T-helper 1 cell treated with Interleukin-12 subunit alpha and Interleukin-12 subunit beta and Interleukin-4 antibody, amounts not matched to agents 30 μg/mL and 1 μg/mL, for 36 hours (primary cell): ENCODE measurements around the gene ARHGEF17.
A peak's percentile ranks its signal among the peaks of the same experiment; 100 is the strongest.

ENCODE experiments used
- H3K27ac Mint-ChIP-seq: one replicate; pipeline ENCODE4 v1.8.0; 2021; ENCODE audit warnings: mild to moderate bottlenecking, mixed read lengths
- H3K27me3 Mint-ChIP-seq: one replicate; pipeline ENCODE4 v1.8.0; 2021; ENCODE audit warnings: low read depth, mixed read lengths
- H3K36me3 Mint-ChIP-seq: one replicate; pipeline ENCODE4 v1.8.0; 2021; ENCODE audit warnings: low read depth, mixed read lengths
- H3K4me1 Mint-ChIP-seq: one replicate; pipeline ENCODE4 v1.8.0; 2021; ENCODE audit warnings: low read depth, mixed read lengths
- H3K4me3 Mint-ChIP-seq: one replicate; pipeline ENCODE4 v1.8.0; 2021; ENCODE audit warnings: mild to moderate bottlenecking, moderate library complexity, mixed read lengths
- H3K9me3 Mint-ChIP-seq: one replicate; pipeline ENCODE4 v1.8.0; 2021; ENCODE audit warnings: mixed read lengths

The ARHGEF17 gene

GRCh38 chr11:73375830-73376159 lies 67.7 kb downstream of the ARHGEF17 start:
- H3K9me3 Mint-ChIP-seq = no peaks in the 10 kb centered on the region
- H3K27me3 Mint-ChIP-seq = no peaks in the 10 kb centered on the region
- peaks cover 6% of the 10 kb centered on the region for H3K36me3 Mint-ChIP-seq
- H3K4me3 Mint-ChIP-seq = peak overlapping the region; percentile 63
- H3K4me1 Mint-ChIP-seq = peaks cover 28% of the 10 kb centered on the region
- H3K27ac Mint-ChIP-seq = peak overlapping the region; percentile 81

- peak within 1 kb of the TSS; percentile 97 for H3K4me3 Mint-ChIP-seq
- H3K4me1 Mint-ChIP-seq = peaks cover 32% of the 10 kb centered on the region
- no peaks in the 10 kb centered on the region for H3K9me3 Mint-ChIP-seq
- peak within 1 kb of the TSS; percentile 99 for H3K27ac Mint-ChIP-seq
- H3K36me3 Mint-ChIP-seq = peaks cover 6% of the 10 kb centered on the region
- no peaks in the 10 kb centered on the region for H3K27me3 Mint-ChIP-seq
Measured at GRCh38 chr11:73376160-73376802, 68.2 kb downstream of the ARHGEF17 start, which contains the start of gene RELT. Gene RELT, plus strand, starts transcription at chr11:73376399. Its CDS starts 12,738 bp downstream, at chr11:73389137.

DNA sequence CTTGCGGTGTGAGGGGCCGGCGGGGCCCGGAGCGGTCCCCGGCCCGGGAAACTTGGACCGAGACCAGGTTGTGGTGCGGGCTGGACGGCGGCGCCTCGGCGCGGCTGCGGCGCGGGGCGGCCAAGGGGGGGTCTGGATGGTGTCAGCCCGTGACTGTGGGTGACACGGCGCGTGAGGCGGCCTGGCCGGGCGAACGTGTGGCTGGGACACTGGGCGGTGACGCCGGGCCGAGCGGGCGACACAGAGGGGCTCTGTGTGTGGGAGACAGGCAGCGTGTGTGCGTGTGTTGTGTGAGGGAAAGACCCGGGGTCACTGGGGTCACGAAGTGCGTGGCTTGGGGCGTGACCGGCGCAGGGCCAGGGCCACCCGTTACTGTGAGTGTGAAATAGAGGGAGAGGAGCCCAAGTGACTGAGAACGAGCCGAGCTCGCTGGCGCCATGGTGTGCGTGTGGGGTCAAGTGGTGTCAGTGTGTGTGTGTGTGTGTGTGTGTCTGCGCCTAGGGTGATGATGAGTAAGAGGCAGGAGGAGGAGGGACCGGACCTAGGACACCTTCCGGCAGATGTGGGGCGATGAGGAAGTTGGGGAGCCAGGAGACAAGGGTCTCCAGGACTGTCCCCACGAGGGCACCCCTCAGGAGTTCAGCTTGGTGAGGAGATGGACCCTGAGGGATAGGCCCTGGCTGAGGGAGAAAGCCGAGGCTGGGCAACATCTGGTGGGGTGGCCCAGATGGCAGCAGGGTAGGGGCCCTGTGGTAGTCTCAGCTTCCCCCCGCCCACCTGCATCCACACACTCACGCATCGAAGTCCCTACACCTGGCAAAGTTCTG lies 68.9 kb downstream of the ARHGEF17 start:
- H3K27me3 Mint-ChIP-seq = no peaks in the 10 kb centered on the region
- H3K9me3 Mint-ChIP-seq = no peaks in the 10 kb centered on the region
- peak overlapping the region; percentile 99 for H3K27ac Mint-ChIP-seq
- H3K4me1 Mint-ChIP-seq = peaks cover 32% of the 10 kb centered on the region
- peak overlapping the region; percentile 97 for H3K4me3 Mint-ChIP-seq
- H3K36me3 Mint-ChIP-seq = peaks cover 6% of the 10 kb centered on the region

- Mint-ChIP-seq H3K27me3 (no peaks in the 10 kb centered on the region), H3K36me3 (peaks cover 6% of the 10 kb centered on the region), H3K27ac (peak overlapping the region; percentile 63), H3K4me1 (peaks cover 51% of the 10 kb centered on the region), H3K9me3 (no peaks in the 10 kb centered on the region), H3K4me3 (no peak overlapping the region)
Measured at GRCh38 chr11:73379189-73379880, 71.3 kb downstream of the ARHGEF17 start.

DNA sequence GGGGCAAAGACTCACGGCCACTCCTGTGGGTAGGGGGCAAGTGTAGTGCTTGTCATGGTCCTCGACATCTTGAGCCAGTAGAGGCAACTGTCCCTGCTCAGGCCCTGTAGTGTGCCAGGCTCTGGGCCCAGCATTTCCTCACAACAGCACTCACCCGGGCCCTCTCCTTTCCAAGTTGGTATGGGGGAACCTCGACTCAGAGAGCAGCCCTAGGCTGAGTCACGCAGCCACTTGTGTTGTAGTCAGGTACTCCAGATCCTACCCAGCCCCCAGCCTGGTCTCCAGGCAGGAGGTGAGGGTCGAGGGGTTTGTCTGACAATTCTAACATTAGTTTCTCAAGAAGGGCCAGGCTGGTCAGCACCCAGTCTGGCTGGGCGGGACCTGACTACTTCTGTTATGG lies 72.3 kb downstream of the ARHGEF17 start:
- H3K27ac Mint-ChIP-seq = no peak overlapping the region

GRCh38 chr11:73380897-73381410 lies 72.9 kb downstream of the ARHGEF17 start:
- Mint-ChIP-seq H3K27me3 (no peaks in the 10 kb centered on the region), H3K36me3 (peaks cover 6% of the 10 kb centered on the region), H3K4me3 (no peak overlapping the region), H3K27ac (no peak overlapping the region), H3K9me3 (no peaks in the 10 kb centered on the region), H3K4me1 (peaks cover 59% of the 10 kb centered on the region)

More for the DNA sequence above, 72.3 kb downstream of the ARHGEF17 start:
- Mint-ChIP-seq H3K36me3 (peaks cover 6% of the 10 kb centered on the region), H3K4me3 (no peak overlapping the region), H3K27me3 (no peaks in the 10 kb centered on the region), H3K4me1 (peaks cover 59% of the 10 kb centered on the region), H3K9me3 (no peaks in the 10 kb centered on the region)

DNA sequence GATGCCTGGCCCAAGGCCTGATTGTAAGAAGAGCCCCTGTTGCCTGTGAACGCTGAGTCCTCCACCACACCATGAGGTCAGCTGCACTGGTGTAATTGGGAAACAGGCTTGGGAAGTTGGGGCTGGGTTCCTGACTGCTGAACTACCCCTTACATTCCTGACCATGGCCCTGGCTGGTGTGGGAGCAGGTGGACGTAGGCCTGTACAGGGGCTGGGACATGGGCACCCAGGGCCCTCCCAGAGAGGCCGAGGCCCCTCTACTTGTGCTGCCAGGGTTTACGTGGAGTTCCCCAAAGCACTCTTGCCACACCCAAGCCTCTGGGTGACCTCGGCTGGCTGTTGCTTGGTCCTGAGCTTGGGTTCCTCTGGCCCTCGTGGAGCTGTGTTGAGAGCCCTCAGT lies 73.5 kb downstream of the ARHGEF17 start:
- Mint-ChIP-seq H3K4me1 (peaks cover 64% of the 10 kb centered on the region), H3K36me3 (peaks cover 6% of the 10 kb centered on the region), H3K9me3 (no peaks in the 10 kb centered on the region), H3K27me3 (no peaks in the 10 kb centered on the region), H3K27ac (no peak overlapping the region), H3K4me3 (no peak overlapping the region)

DNA sequence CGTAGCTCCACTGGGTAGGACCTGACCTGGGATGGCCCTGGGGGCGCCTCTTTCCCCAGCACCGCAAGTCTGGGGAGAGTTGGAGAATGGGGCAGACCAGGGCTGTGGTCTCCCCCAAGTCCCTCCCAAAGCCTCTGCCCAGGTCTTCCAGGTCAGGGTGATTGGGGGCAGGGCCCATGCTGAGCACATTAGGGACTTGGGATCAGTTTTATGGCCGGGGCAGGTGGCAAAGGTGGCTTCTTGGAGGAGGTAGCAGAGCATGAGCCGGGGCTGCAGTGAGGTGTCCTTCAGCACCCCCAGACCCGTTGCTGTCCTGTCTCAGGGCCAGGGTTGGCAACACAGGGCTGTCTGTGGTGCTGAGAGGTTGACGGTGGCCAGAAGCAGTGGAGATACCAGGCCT lies 74.1 kb downstream of the ARHGEF17 start:
- Mint-ChIP-seq H3K36me3 (peaks cover 3% of the 10 kb centered on the region), H3K4me3 (no peak overlapping the region), H3K4me1 (peaks cover 63% of the 10 kb centered on the region), H3K27me3 (no peaks in the 10 kb centered on the region), H3K9me3 (no peaks in the 10 kb centered on the region), H3K27ac (peak overlapping the region; percentile 6)

- H3K4me1 Mint-ChIP-seq = peaks cover 61% of the 10 kb centered on the region
- no peaks in the 10 kb centered on the region for H3K9me3 Mint-ChIP-seq
- H3K27ac Mint-ChIP-seq = no peak overlapping the region
- no peak overlapping the region for H3K4me3 Mint-ChIP-seq
- H3K36me3 Mint-ChIP-seq = peaks cover 3% of the 10 kb centered on the region
- H3K27me3 Mint-ChIP-seq = no peaks in the 10 kb centered on the region
Measured at GRCh38 chr11:73382747-73383146, 74.7 kb downstream of the ARHGEF17 start.

DNA sequence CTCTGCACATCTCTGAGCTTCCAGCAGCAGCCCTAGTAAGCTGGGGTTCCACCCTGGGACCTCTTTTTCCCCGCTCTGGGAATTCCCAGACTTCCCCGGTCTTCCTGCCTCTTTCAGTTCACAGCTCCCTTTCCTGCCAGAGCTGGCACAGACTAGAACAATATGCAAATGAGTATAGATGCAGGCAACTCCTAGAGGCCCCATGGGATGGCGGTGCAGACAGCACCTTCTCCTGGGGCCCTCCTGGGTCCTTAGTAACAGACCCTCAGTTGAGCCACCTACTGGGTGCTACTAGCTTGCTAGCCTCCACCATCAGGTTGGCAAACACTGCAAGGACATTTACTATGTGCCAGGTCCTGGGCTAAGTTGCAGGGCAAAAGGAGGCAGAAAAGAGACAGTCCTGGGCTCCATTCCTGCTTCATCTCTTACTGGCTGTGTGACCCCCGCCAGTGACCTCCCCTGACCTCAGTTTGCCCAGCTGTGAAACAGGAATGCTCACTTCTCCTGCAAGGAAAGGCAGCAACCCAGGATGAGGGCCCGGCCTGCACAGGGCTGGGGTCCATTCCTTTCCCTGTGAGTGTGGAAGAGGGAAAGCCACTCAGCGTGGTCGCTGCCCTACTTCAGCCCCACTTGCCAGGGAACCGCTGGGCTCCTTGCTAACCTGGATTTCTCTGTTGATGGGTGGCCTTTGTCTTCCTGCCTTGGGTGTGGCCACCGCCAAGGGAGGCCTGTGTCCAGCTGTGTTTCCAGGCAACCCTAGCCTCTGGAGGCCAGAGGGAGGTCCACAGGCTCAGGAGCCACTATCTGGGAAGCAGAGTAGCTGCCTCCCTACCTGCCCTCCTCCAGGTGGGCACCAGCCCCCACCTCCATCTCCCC lies 75.4 kb downstream of the ARHGEF17 start:
- Mint-ChIP-seq H3K4me1 (peaks cover 58% of the 10 kb centered on the region), H3K4me3 (no peak overlapping the region), H3K36me3 (peaks cover 3% of the 10 kb centered on the region), H3K27ac (peak overlapping the region; percentile 46), H3K9me3 (no peaks in the 10 kb centered on the region), H3K27me3 (no peaks in the 10 kb centered on the region)

- H3K9me3 Mint-ChIP-seq = no peaks in the 10 kb centered on the region
- H3K4me3 Mint-ChIP-seq = peak overlapping the region; percentile 12
Measured at GRCh38 chr11:73384125-73384441, 76.0 kb downstream of the ARHGEF17 start.

GRCh38 chr11:73384531-73384871 lies 76.4 kb downstream of the ARHGEF17 start:
- Mint-ChIP-seq H3K27me3 (no peaks in the 10 kb centered on the region), H3K9me3 (no peaks in the 10 kb centered on the region), H3K4me1 (peaks cover 54% of the 10 kb centered on the region), H3K4me3 (peak overlapping the region; percentile 74), H3K27ac (peak overlapping the region; percentile 78), H3K36me3 (peaks cover 3% of the 10 kb centered on the region)

More at GRCh38 chr11:73384125-73384441, 76.0 kb downstream of the ARHGEF17 start:
- Mint-ChIP-seq H3K27ac (peak overlapping the region; percentile 78), H3K36me3 (peaks cover 3% of the 10 kb centered on the region), H3K27me3 (no peaks in the 10 kb centered on the region), H3K4me1 (peaks cover 55% of the 10 kb centered on the region)

DNA sequence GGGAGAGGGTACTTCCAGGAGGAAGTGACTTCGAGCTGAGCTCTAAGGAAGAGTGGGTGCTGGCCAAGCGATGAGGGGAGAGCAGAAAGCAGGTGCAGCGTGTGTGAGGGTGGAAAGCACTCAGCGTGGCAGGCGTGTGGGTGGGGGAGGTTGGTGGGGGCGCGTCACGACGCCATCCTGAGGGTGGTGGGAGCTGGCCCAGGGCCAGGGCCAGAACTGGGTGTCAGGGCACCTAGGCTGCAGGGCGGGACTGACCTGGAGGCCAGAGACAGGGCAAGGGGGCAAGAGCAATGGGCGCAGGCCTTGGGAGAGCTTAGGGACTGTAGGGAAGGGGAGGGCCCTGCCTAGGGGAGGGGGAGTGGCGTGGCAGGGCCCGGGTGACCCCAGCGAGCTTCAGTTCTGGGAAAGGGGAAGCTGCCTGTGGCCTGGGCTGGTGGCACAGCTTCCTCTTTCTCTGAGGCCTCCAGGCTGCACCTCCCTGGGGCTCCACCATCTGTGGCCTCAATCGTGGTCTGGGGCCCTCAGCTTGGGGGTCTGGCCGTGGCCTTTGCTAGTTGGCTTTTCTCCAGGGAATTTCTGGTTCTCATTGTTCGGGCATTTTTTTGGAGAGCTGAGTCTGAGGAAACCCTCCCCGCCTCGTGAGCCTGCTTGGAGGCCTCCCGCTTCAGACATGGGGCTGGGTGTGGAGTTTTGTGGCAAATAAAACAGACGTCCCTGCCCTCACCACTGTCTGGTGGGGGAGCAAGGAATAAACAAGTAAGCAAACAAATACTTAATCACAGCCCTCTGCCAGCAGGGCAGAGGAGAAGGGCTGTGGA lies 77.0 kb downstream of the ARHGEF17 start:
- Mint-ChIP-seq H3K27ac (peak overlapping the region; percentile 78), H3K27me3 (no peaks in the 10 kb centered on the region), H3K4me1 (peaks cover 56% of the 10 kb centered on the region), H3K36me3 (peaks cover 2% of the 10 kb centered on the region), H3K4me3 (peak overlapping the region; percentile 74), H3K9me3 (no peaks in the 10 kb centered on the region)
